Astrocyte (in vitro differentiated cells and primary cell): ENCODE data around the gene IRF2. TPM values are rescaled to one million over a fixed set of nuclear protein-coding genes. Genes with fewer than 3 reads are reported as not detected.

Experiments used
- DNase-seq: peaks from one replicate; pipeline ENCODE4 v3.0.0-alpha.2; 2010; ENCODE audit warnings: low read depth
- FAIRE-seq: peaks from 2 replicates; lab custom pipeline; 2011; peaks lifted over from hg19 to GRCh38; lab: Jason Lieb, UNC
- H2AFZ ChIP-seq: 2 replicates; pipeline ENCODE4 v1.6.0; 2012; ENCODE audit warnings: low read depth, low read length, inconsistent platforms
- H3K27ac ChIP-seq: 2 replicates; pipeline ENCODE4 v1.5.1; 2011; ENCODE audit warnings: low read depth, low read length, inconsistent platforms
- H3K27me3 ChIP-seq: 2 replicates; pipeline ENCODE4 v1.6.0; 2011; ENCODE audit warnings: low read length, inconsistent platforms; ENCODE audit not compliant: insufficient read depth
- H3K36me3 ChIP-seq: 2 replicates; pipeline ENCODE4 v1.5.1; 2011; ENCODE audit warnings: low read length, inconsistent platforms; ENCODE audit not compliant: insufficient read depth
- H3K4me1 ChIP-seq: 2 replicates; pipeline ENCODE4 v1.5.1; 2011; ENCODE audit warnings: low read length, inconsistent platforms; ENCODE audit not compliant: insufficient read depth
- H3K4me2 ChIP-seq: 2 replicates; pipeline ENCODE4 v1.6.0; 2012; ENCODE audit warnings: low read length, inconsistent platforms
- H3K4me3 ChIP-seq: 2 replicates; pipeline ENCODE4 v1.5.1; 2011; ENCODE audit warnings: low read depth, mild to moderate bottlenecking, low read length, inconsistent platforms; ENCODE audit not compliant: insufficient read depth
- H3K79me2 ChIP-seq: 2 replicates; pipeline ENCODE4 v1.6.0; 2012; ENCODE audit warnings: mild to moderate bottlenecking, low read length, inconsistent platforms; ENCODE audit not compliant: insufficient read depth
- H3K9ac ChIP-seq: 2 replicates; pipeline ENCODE4 v1.6.0; 2012; ENCODE audit warnings: mild to moderate bottlenecking, low read length, inconsistent platforms
- H3K9me3 ChIP-seq: 2 replicates; pipeline ENCODE4 v1.5.1; 2012; ENCODE audit warnings: low read depth, mild to moderate bottlenecking, low read length, inconsistent platforms; ENCODE audit not compliant: insufficient read depth
- H4K20me1 ChIP-seq: 2 replicates; pipeline ENCODE4 v1.6.0; 2012; ENCODE audit warnings: low read length, inconsistent platforms; ENCODE audit not compliant: insufficient read depth
- H3K27ac Mint-ChIP-seq: one replicate; pipeline ENCODE4 v1.8.0; 2021; ENCODE audit warnings: mild to moderate bottlenecking, mixed read lengths; ENCODE audit not compliant: unreplicated experiment
- H3K27me3 Mint-ChIP-seq: one replicate; pipeline ENCODE4 v1.8.0; 2021; ENCODE audit warnings: low read depth, mixed read lengths; ENCODE audit not compliant: unreplicated experiment
- H3K36me3 Mint-ChIP-seq: one replicate; pipeline ENCODE4 v1.8.0; 2021; ENCODE audit warnings: low read depth, mixed read lengths; ENCODE audit not compliant: unreplicated experiment
- H3K4me1 Mint-ChIP-seq: one replicate; pipeline ENCODE4 v1.8.0; 2021; ENCODE audit warnings: low read depth, mixed read lengths; ENCODE audit not compliant: unreplicated experiment
- H3K4me3 Mint-ChIP-seq: one replicate; pipeline ENCODE4 v1.8.0; 2021; ENCODE audit warnings: mild to moderate bottlenecking, moderate library complexity, mixed read lengths; ENCODE audit not compliant: unreplicated experiment
- H3K9me3 Mint-ChIP-seq: one replicate; pipeline ENCODE4 v1.8.0; 2021; ENCODE audit warnings: mild to moderate bottlenecking, mixed read lengths; ENCODE audit not compliant: unreplicated experiment
- EZH2 ChIP-seq: IDR thresholded peaks from 2 replicates; pipeline ENCODE4 v1.6.1; 2012; ENCODE audit warnings: mild to moderate bottlenecking, low read length, inconsistent platforms; ENCODE audit not compliant: insufficient read depth
- total RNA-seq: library from RNA; stranded (reverse); gene quantifications from 2 replicates; pipeline ENCODE4 v1.2.1, GENCODE V29; 2021
- TF ChIP-seq, protein P1 (sequence below): IDR thresholded peaks from 2 replicates; pipeline ENCODE4 v1.5.1; 2011; ENCODE audit warnings: low read depth, mild to moderate bottlenecking, inconsistent platforms, low read length, moderate library complexity; ENCODE audit not compliant: insufficient read depth

IRF2 gene
- total RNA-seq, 1 donor from 2014 or later: 12.6 TPM

DNA sequence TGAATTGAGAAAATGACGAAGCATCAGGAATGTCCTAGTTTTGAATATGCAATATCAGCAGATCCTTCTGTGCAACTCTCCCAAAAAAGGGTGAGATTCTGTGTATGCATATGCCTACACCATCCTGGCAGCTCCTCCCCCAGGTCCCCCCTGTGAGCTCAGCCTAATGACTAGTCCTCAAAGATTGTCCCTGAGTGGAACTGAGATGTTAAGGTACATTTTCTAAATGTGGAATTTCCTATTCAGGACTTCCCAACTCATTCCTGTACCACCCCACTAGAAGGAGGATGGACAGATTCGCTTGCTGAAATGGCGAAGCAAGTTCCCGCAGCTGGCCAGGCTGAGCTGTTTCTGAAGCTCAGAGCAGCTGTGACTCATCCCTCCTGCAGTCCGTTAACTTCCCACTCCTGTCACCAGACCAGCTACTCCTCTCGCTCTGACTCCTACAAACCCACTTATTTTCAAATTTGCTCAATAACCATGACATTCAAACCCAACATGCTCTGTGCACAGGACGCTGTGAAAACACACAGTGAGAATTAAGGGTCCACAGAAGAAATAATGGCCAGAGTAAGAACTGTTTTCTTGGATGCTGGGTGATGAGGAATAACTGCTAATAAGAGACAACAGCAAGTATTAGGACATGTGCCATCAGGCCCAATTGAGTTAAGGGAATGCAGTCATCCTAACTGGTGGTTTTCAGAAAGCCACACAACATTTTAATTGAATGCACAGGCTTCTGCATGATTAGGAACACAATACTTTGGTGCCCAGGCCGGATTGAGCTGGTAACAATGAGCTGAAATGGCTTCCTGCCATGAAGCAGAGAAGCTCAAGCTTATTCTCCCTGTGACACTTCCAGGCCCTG is 40.0 kb upstream of the IRF2 start:
- Mint-ChIP-seq H3K4me1 (peaks cover 21% of the 10 kb centered on the region), H3K36me3 (no peaks in the 10 kb centered on the region), H3K27me3 (no peaks in the 10 kb centered on the region), H3K4me3 (no peak overlapping the region), H3K27ac (peak overlapping the region; percentile 38), H3K9me3 (peaks cover 7% of the 10 kb centered on the region)
- Histone ChIP-seq H3K9ac (peak overlapping the region; percentile 34), H3K79me2 (no peaks in the 10 kb centered on the region), H2AFZ (peak overlapping the region; percentile 70), H3K27ac (peak overlapping the region; percentile 32), H3K36me3 (no peaks in the 10 kb centered on the region), H3K4me2 (peak overlapping the region; percentile 81), H3K4me1 (peaks cover 14% of the 10 kb centered on the region), H3K27me3 (no peaks in the 10 kb centered on the region), H3K4me3 (peak overlapping the region; percentile 41), H4K20me1 (no peaks in the 10 kb centered on the region), H3K9me3 (no peaks in the 10 kb centered on the region)
- DNase-seq (peak; percentile 86), FAIRE-seq (peak; percentile 82)
- TF ChIP-seq EZH2: no peak
- TF ChIP-seq, protein P1, sequence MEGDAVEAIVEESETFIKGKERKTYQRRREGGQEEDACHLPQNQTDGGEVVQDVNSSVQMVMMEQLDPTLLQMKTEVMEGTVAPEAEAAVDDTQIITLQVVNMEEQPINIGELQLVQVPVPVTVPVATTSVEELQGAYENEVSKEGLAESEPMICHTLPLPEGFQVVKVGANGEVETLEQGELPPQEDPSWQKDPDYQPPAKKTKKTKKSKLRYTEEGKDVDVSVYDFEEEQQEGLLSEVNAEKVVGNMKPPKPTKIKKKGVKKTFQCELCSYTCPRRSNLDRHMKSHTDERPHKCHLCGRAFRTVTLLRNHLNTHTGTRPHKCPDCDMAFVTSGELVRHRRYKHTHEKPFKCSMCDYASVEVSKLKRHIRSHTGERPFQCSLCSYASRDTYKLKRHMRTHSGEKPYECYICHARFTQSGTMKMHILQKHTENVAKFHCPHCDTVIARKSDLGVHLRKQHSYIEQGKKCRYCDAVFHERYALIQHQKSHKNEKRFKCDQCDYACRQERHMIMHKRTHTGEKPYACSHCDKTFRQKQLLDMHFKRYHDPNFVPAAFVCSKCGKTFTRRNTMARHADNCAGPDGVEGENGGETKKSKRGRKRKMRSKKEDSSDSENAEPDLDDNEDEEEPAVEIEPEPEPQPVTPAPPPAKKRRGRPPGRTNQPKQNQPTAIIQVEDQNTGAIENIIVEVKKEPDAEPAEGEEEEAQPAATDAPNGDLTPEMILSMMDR: no peak

DNA sequence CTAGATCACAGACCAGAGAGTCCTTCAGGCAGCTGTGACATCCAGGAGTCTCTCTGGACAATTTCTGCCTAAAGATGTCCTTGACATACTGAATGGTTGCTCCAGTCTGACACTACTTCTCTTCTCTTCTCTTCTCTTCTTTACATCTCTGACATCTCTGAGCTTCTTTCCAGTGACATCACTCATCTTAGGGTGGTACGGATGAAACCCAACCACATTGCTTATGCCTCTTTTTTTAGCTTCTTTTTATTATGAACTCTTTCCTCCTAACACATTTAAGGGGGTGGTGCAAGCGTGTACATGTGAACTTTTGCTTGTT is 39.4 kb upstream of the IRF2 start:
- H3K27ac ChIP-seq: peak overlapping the region; percentile 32
- Mint-ChIP-seq H3K4me1 (peaks cover 21% of the 10 kb centered on the region), H3K4me3 (no peak overlapping the region), H3K27ac (peak overlapping the region; percentile 38), H3K36me3 (no peaks in the 10 kb centered on the region), H3K27me3 (no peaks in the 10 kb centered on the region), H3K9me3 (peaks cover 7% of the 10 kb centered on the region)
- no peak overlapping the region for H3K4me3 ChIP-seq
- DNase-seq (no peak), FAIRE-seq (no peak)
- H3K27me3 ChIP-seq: no peaks in the 10 kb centered on the region
- peaks cover 14% of the 10 kb centered on the region for H3K4me1 ChIP-seq
- peak overlapping the region; percentile 70 for H2AFZ ChIP-seq
- H3K79me2 ChIP-seq: no peaks in the 10 kb centered on the region
- H4K20me1 ChIP-seq: no peaks in the 10 kb centered on the region
- TF ChIP-seq EZH2: no peak
- TF ChIP-seq, protein P1: no peak
- no peaks in the 10 kb centered on the region for H3K36me3 ChIP-seq
- peak overlapping the region; percentile 81 for H3K4me2 ChIP-seq
- peak overlapping the region; percentile 34 for H3K9ac ChIP-seq
- H3K9me3 ChIP-seq: no peaks in the 10 kb centered on the region

DNA sequence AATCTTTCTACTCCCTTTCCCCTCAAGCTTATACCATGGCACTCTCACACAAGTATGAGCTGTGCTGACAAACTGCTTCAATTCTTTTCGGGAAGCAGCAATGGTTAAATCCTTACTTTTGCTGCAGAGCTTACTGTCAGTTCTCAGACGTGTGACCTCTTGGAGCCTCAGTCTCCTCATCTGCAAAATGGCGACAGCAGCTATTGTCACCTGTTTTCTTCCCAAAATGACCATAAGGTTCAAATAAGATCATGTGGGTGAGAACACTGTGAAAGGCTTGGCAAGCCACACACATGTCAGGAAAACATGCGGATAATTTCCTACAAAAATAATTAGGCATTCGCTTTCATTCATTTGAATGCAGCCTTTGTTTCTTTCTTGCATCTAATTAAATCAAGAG is 36.8 kb upstream of the IRF2 start:
- H3K9me3 Mint-ChIP-seq: peaks cover 2% of the 10 kb centered on the region
- H3K27ac ChIP-seq: no peak overlapping the region
- no peak for FAIRE-seq

More for the DNA sequence above, 36.8 kb upstream of the IRF2 start:
- no peak overlapping the region for H3K4me2 ChIP-seq
- H3K4me3 Mint-ChIP-seq: no peak overlapping the region
- no peaks in the 10 kb centered on the region for H3K9me3 ChIP-seq
- DNase-seq: no peak
- no peaks in the 10 kb centered on the region for H4K20me1 ChIP-seq
- no peaks in the 10 kb centered on the region for H3K27me3 ChIP-seq
- no peaks in the 10 kb centered on the region for H3K79me2 ChIP-seq
- no peak overlapping the region for H3K9ac ChIP-seq
- no peak for TF ChIP-seq EZH2
- no peak overlapping the region for H3K27ac Mint-ChIP-seq
- H3K4me1 Mint-ChIP-seq: peaks cover 21% of the 10 kb centered on the region
- H3K27me3 Mint-ChIP-seq: no peaks in the 10 kb centered on the region
- H3K36me3 ChIP-seq: no peaks in the 10 kb centered on the region
- peaks cover 14% of the 10 kb centered on the region for H3K4me1 ChIP-seq
- H3K36me3 Mint-ChIP-seq: no peaks in the 10 kb centered on the region
- H2AFZ ChIP-seq: no peak overlapping the region
- H3K4me3 ChIP-seq: no peak overlapping the region
